ENCODE results near the gene NAALADL2. TPM values are rescaled to one million over a fixed set of nuclear protein-coding genes. Genes with fewer than 3 reads are reported as not detected.
"Not testable (repeated sequence)": the region's sequence is repeated elsewhere in the genome, so short reads cannot be mapped to it uniquely, and the experiment has no call there.

The NAALADL2 gene
- total RNA-seq, 2 donors from 2014 or later = 7.4 to 9.6 TPM

DNA sequence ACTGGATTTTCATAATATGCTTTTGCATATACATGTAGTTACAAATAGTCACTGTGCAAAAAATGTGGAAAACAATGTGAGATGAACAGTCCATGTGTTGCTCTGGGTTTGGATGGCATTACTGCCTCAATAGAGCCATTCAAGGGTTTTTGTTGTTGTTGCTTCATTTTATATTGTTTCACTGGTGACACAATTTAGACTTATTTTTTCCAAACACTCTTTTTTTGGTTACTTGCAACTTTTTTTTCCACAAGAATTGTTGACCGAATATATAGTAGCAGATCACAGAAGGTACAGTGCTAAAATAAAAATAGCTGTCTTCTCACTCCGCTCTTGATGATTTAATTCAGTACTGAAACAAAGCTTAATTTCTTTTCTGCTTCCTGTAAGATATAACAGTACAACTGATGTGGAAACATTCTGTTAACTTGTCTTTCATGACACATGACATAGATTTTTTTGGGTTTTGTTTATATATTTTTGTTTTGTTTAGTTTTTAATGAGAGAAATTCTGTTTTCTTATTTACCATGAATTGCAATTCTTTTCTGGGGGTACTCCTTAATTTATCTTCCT, 618.6 kb downstream of the NAALADL2 start:
- no peak for DNase-seq
- intact Hi-C loops (cut with DNase I) = no loop called here
- no peak for ATAC-seq

DNA sequence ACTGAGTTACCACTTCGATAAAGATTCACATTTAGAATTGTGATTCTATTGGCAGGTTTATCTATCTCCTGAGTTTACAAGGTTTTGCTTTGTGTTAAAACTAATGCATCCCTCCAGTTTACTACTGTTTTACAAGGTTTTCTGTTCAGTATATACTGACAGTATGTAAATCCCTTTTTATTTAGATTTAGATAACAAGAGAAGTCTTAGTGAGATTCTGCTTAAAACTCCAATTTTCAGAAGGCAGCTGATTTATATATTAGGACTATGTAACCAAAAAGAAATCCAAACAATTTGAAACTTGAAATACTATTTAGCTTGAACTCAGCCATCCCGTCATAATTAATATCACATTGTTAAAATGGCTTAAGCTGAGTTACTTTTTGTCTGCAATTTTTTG, 619.2 kb downstream of the NAALADL2 start:
- intact Hi-C loops (cut with DNase I) = no loop called here
- ATAC-seq (no peak), DNase-seq (no peak)

DNA sequence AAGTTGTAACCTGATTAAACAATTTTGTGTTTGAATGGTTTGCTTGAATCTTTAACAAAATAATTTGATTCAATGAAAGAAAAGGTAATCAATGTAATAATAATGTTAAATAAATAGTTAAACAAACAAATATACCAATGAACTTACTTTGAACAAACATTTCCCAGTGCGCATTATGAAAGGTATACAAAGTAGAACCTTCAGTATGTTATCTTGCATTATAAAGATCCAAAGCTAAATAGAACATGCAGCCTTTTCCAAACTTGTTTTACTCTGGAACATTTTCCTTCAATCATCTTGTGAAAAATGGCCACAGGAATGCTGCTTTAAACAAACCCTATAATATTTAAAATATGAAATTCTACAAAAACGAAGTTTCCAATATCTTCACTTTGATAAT, 620.0 kb downstream of the NAALADL2 start:
- DNase-seq (no peak), ATAC-seq (no peak)
- intact Hi-C loops (cut with DNase I) = no loop called here

DNA sequence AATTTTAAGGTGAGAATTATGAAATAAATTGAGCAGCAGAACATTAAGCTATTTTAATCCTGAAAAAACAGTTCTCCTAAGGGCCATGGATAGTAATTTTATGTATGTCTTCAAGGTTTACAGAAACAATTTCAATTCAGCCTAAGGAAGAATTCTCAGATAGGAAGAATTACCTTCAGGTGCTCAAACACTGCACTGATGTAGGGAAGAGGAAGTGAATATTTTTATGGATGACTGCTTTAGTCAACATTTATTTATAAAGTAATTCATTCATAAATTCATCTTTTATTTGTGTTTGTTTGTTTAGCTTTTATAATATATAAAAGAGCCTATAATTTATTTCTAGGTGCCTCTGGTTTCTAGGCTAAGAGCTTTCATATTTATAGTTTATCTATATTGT, 620.7 kb downstream of the NAALADL2 start:
- intact Hi-C loops (cut with DNase I) = no loop called here
- ATAC-seq (no peak), DNase-seq (no peak)

DNA sequence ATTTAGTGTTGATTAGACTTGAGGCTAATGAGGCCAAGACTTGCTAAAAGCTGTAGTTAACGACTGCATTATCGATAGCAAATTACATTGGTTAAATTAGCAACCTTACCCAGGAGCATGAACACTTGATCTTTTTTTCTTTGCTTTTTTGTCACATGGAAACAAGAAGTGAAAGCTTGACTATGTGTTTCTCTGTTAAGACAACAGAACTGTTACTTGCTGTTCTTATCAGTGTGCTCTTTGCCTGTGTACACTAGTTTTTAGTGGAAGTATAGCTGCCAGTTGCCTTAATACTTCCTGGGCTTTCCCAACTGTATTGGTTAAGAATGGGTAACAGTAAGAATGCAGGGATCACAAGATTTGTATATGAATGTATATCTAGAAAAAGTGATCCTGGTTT, 625.5 kb downstream of the NAALADL2 start:
- intact Hi-C loops (cut with DNase I) = no loop called here
- DNase-seq = no peak
- ATAC-seq = no peak

DNA sequence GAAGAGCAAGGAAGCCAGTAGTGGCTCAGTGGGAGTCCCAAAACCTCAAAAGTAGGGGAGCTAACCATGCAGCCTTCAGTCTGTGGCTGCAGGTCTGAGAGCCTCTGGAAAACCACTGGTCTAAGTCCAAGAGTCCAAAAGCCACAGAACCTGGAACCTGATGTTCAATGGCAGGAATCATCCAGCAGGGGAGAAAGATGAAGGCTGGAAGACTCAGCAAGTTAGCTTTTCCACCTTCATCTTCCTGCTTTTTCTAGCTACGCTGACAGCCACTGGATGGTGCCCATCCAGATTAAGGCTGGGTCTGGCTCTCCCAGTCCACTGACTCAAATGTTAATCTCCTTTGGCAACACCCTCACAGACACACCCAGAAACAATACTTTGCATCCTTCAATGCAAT, 626.3 kb downstream of the NAALADL2 start:
- intact Hi-C loops (cut with DNase I) = no loop called here
- ATAC-seq = no peak
- no peak for DNase-seq

DNA sequence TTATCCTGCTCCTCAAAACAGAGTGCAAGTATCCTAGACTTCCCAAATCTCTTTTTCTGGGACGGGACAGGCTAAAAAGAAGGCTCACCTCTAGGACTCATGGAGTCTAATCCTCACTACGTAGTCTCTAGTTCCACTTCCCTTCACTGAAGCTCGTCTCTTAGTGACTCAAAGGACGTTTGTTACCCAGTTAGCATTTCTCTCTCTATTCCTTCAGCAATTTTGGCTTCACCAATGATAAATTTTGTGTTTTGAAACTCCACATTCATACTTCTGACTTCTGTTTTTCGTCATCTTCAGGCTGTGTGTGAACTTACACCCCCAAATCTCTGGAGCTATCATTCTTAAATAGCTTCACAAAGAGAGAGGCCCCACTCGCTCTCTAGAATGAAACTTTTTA, 627.1 kb downstream of the NAALADL2 start:
- ATAC-seq = no peak
- no peak for DNase-seq
- intact Hi-C loops (cut with DNase I) = no loop called here

DNA sequence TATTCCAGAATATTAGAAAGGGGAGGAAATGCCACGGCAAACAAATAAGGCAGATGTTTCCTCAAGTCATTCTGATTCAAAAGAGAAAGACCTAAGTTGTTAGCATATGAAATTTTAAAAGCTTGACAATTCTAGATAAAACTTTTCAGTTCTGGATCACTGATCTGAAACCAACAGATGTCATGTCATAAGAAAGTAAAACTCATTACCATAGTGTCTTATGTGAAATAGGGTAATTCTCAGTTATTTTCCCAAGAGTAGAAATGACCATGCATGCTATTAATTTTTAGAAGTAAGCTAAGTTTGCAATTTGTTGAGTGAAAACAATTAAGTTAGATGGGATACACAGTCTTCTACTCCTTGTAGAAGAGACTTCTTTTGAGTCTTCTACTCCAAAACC, 630.3 kb downstream of the NAALADL2 start:
- no peak for DNase-seq
- ATAC-seq = no peak
- intact Hi-C loops (cut with DNase I) = no loop called here

DNA sequence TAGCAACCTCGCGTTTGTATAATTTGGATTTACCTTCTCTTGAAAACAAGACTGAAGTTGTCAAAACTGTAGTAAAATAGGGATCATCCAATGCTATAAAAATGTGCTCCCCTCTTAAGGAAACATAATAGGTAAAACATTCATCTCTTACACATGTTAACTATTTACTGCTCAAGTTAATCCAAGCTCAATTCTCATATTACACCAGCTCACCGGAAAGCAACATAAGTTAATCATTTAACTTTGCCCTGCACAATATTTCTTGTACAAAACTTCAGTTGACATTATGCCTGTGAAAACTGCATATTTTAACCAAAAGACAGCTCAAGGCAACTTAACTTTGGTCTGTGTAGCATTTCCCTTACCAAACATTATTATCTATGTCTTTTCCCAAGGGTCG, 634.2 kb downstream of the NAALADL2 start:
- ATAC-seq (no peak), DNase-seq (no peak)
- intact Hi-C loops (cut with DNase I) = no loop called here

DNA sequence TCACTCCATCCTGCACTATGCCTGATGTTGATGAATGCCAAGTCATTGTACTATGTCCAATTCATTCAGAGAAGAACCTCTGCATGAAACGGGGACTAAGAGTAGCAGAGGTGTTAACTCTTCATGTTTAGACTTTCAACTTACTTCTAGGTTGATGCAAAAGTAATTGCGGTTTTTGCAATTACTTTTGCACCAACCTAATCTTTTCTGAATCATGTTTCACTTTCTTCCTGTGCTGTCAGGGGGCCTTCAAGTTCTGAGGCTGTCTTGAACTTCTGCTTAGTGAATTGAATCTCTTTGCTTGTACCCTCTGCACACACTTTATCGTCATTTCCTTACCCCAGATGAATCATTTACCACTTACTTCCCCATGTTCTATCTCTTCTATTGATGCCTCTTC, 636.2 kb downstream of the NAALADL2 start:
- no peak for DNase-seq
- intact Hi-C loops (cut with DNase I) = no loop called here

DNA sequence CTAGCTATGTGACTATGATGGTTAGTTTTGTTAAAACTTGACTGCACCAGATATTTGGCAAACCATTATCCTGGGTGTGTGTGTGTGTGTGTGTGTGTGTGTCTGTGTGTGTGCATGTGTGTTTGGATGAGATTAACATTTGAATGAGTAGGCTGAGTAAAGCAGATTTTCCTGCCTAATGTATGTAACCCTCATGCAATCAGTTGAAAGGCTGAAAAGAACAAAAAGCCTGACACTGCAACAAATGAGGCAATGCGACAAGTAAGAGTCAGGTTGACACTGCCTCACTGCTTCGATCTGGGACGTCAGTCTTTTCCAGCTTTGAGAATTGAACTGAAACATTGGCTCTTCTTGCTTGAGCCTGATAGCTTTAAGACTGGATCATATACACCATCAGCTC, 643.0 kb downstream of the NAALADL2 start:
- intact Hi-C loops (cut with DNase I) = no loop called here
- ATAC-seq = no peak

More for the DNA sequence above, 636.2 kb downstream of the NAALADL2 start:
- ATAC-seq = no peak

DNA sequence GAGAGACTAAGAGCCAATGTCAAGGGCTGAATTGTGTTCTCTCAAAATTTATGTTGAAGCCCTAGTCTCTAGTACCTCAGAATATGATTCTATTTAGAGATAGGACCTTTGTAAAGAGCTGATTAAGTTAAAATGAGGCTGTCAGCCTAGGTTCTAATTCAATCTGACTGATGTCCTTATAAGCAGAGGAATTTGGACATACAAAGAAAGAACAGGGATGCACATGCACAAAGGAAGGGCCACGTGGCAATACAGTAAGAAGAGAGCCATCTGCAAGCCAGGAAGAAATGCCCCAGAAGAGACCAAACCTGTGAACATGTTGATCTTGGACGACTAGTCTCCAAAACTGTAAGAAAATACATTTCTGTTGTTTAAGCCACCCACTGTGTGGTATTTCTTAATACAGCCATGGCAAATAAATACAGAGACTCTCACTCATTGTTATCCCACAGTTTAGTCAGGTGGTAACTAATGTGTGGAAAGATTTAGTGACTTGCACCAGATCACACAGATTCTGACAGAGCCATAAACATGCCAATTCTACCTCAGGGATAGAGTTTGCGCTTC, 652.2 kb downstream of the NAALADL2 start:
- DNase-seq (no peak), ATAC-seq (no peak)
- intact Hi-C loops (cut with DNase I) = no loop called here

More for the DNA sequence above, 643.0 kb downstream of the NAALADL2 start:
- no peak for DNase-seq

DNA sequence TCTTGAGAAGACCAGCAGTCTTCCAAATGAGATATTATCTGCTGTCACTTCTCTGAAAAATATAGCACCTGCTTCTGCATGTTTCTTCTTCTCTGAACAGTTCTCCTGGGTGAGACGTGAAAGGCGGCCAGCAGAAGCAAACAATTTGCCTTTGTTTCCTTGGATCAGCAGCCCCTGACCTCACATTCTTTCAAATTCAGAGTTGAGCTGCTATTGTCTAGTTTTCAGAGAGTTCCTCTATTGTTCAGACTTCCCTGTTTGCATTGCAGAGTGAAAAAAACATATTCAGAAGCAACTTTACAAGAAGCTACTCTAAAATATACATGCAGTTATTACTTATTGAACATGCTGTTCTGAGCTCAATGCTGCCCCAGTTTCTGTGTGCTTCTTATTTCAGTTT, 653.6 kb downstream of the NAALADL2 start:
- ATAC-seq = no peak
- intact Hi-C loops (cut with DNase I) = no loop called here
- DNase-seq = no peak

DNA sequence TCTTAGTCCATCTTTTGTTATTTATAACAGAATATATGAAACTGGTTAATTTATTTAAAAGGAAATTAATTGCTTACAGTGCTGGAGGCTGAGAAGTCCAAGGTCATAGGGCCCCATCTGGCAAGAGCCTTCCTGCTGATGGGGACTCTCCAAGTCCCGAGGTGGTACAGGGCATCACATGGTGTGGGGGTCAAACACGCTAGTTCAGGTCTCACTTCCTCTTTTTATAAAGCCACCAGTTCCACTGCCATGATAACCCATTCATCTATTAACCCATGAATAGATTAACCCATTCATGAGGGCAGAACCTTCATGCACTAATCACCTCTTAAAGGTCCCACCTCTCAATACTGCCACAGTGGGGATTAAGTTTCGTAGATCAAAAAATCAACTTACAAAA, 659.3 kb downstream of the NAALADL2 start:
- DNase-seq (no peak), ATAC-seq (no peak)
- intact Hi-C loops (cut with DNase I) = no loop called here

DNA sequence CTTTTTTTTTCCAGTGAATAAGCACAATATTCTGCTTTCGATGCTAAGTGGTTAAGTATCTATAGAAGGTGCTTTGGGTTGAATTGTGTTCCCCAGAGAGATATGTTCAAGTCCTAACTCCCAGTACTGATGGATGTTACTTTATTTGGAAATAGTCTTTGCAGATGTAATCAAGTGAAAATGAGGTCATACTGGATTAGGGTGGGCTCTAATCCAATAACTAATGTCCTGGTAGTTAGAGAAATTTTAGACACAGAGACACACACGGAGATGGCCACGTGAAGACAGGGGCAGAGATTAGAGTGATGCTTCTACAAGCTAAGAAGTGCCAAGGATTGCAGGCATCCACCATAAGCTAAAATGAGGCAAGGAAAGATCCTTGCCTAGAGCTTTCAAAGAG, 662.3 kb downstream of the NAALADL2 start:
- ATAC-seq = no peak
- no peak for DNase-seq
- intact Hi-C loops (cut with DNase I) = no loop called here

DNA sequence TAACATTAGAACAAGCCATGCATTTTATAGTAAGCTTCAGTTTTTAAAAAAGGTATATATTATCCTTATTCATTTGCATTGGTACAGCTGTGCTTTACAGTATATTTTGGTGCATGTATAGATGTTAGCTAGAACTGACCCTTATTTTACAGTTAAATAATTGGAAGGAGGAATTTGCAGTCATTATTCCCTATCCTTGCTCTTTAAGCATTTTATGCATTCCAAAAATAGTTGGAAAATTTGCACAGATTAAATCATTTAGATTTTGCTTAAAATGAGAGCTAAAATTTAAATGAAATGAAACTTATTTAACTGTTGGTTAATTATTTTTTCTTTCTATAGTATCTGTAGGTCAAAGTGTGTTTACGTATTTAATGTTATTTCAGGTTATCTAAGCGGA, 667.1 kb downstream of the NAALADL2 start:
- ATAC-seq (no peak), DNase-seq (no peak)
- intact Hi-C loops (cut with DNase I) = no loop called here

DNA sequence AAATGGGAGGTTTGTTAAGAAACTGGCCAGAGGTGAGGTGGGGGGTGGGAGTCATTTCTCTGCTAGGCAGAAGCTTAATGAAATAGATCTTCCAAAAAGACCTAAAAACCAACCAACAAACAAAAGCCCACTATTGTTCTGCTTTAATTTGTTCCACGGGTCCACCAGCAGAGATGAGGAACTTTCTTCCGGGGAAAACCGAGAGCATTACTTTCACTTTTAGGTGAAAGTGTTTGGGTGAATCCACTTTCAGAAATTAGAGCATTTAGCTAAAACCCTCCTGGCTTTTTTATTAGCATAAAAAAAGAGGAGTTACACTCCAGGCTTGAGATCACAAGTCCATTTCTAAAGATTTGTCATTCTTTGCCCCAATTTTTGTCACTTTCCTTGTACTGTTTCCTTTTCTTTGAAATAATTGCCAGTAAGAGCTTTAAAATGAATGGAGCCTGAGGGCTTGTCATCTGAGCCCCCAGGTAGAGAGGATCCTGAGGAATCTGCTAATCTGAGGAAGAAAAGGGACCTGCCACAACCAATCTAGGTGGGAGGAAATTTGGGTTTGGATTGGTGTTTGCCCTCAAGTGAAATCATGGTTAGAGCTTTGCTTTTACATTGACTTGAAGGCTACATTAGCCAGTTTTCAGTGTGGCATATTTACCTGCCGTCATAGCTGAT, 667.6 kb downstream of the NAALADL2 start:
- ATAC-seq (peak in 1 of 2 donors; percentile 19), DNase-seq (no peak)
- intact Hi-C loops (cut with DNase I) = no loop called here

DNA sequence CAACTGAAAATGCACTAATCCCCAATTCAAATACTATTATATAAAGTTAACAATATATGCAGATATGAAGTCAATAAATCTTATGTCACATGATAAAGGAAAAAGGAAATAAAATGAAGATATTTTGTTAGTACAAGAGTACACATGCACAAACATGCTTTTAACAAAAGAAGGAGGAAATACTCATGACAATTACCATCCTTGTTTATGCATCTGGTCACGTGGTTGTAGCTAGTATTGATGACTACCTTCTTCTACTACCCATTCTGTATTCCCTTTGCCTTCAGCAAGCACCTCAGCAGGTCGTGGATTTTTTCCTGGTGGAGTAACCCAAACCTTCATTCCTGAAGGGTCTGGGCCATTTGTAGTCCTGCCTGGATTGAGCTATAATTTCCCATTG, 669.6 kb downstream of the NAALADL2 start:
- intact Hi-C loops (cut with DNase I); DNase-seq; ATAC-seq: not testable (repeated sequence)

DNA sequence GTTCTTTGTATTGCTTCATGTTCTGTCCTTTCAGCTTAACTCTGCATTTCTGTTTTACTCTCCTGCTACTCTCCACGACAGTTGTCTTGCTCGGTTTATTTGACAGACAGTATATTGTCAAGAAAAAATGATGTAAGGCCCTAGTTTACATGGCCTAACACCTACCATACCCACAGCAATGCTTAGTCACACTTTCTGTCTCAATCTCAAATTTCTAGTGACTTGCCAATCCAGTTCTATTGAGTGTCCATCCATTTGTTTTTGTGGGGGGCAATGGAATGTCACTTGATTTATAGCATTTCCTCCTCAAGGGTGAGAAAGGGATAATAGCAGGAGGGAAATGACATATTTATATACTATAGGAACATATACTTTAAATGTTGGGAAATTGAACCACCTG, 676.2 kb downstream of the NAALADL2 start:
- intact Hi-C loops (cut with DNase I) = no loop called here
- no peak for DNase-seq
- no peak for ATAC-seq

DNA sequence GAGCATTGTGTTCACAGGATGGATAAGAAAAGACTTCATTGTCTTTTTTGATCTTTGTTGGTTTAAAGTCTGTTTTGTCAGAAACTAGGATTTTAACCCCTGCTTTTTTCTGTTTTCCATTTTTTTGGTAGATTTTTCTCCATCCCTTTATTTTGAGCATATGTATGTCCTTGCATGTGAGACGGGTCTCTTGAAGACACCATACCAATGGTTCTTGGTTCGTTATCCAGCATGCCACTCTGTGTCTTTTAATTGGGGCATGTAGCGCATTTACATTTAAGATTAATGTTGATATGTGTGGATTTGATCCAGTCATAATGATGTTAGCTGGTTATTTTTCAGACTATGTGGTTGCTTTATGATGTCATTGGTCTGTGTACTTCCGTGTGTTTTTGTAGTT, 687.0 kb downstream of the NAALADL2 start:
- intact Hi-C loops (cut with DNase I) = no loop called here
- DNase-seq = no peak
- ATAC-seq = no peak

DNA sequence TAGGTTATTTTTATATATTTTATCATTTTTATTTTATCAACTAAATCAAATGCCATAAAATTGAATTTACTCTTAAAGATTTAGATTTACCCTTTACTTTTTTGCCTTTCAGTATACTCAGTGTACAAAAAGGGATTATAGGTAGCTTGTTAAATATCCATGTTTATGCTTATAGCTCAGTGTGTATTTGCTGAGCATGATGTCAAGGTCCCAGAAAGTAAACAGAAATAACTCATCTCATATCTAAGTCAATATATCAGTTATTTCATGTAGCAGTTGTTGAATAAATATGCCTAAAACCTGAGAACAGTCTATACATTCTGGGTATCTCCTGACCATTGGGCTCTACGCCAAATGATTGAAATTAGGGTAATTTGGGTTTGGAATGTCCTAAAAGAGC, 693.8 kb downstream of the NAALADL2 start:
- intact Hi-C loops (cut with DNase I) = no loop called here
- ATAC-seq = no peak
- no peak for DNase-seq
